Common myeloid progenitor, CD34-positive (primary cell): ENCODE data around the gene PCYT1A.
"Not testable (repeated sequence)": the region's sequence is repeated elsewhere in the genome, so short reads cannot be mapped to it uniquely, and the experiment has no call there.

Source experiments
- CTCF ChIA-PET: fragments of 350-600 bp; sonication (Branson Sonifier 250); formaldehyde crosslinking; loops from one replicate; lab custom pipeline; 2021; ENCODE audit warnings: antibody characterized with exemption; lab: Charles Lee
- POLR2A ChIA-PET: fragments of 350-600 bp; sonication (Branson Sonifier 250); formaldehyde crosslinking; loops from one replicate; lab custom pipeline; 2021; ENCODE audit warnings: antibody characterized with exemption; lab: Charles Lee
- DNase-seq, 3 donors: peaks; one replicate each; pipeline versions ENCODE4 v3.0.0 to v3.0.0-alpha.2; 2013
- H3K27ac ChIP-seq, 2 experiments: 1 replicate in 1 of 2; 2 replicates in 1 of 2; pipeline ENCODE4 v1.7.0; 2013; ENCODE audit warnings: inconsistent platforms in 2 of 2, low read length in 2 of 2, mild to moderate bottlenecking in 2 of 2, low read depth in 1 of 2, moderate library complexity in 1 of 2; ENCODE audit not compliant: severe bottlenecking in 2 of 2, insufficient read depth in 1 of 2, poor library complexity in 1 of 2
- H3K27me3 ChIP-seq, 5 experiments: replicated peaks in 2 of 5; 1 replicate in 3 of 5; 2 replicates in 2 of 5; pipeline versions ENCODE4 v1.6.1 to v1.7.0; 2013; ENCODE audit warnings: low read length in 4 of 5, mild to moderate bottlenecking in 2 of 5, moderate library complexity in 2 of 5, inconsistent platforms in 1 of 5; ENCODE audit not compliant: insufficient read depth in 5 of 5, control insufficient read depth in 4 of 5
- H3K36me3 ChIP-seq, 4 experiments: 1 replicate in 2 of 4; 2 replicates in 2 of 4; pipeline versions ENCODE4 v1.6.1 to v1.7.0; 2013; ENCODE audit warnings: low read length in 3 of 4, control low read depth in 1 of 4, mild to moderate bottlenecking in 1 of 4; ENCODE audit not compliant: control insufficient read depth in 4 of 4, insufficient read depth in 4 of 4
- H3K4me1 ChIP-seq, 4 experiments: 1 replicate in 3 of 4; 2 replicates in 1 of 4; pipeline versions ENCODE4 v1.6.1 to v1.7.1; 2013; ENCODE audit warnings: low read length in 3 of 4, mild to moderate bottlenecking in 3 of 4, control low read depth in 1 of 4, inconsistent platforms in 1 of 4, moderate library complexity in 1 of 4; ENCODE audit not compliant: control insufficient read depth in 4 of 4, insufficient read depth in 4 of 4; ENCODE audit errors: control extremely low read depth in 1 of 4
- H3K4me3 ChIP-seq, 7 experiments: 1 replicate in 4 of 7; 2 replicates in 3 of 7; pipeline versions ENCODE4 v1.5.1 to v1.7.0; 2013; ENCODE audit warnings: mild to moderate bottlenecking in 7 of 7, low read length in 6 of 7, moderate library complexity in 6 of 7, inconsistent platforms in 2 of 7, low read depth in 2 of 7, control low read depth in 1 of 7; ENCODE audit not compliant: insufficient read depth in 4 of 7, control insufficient read depth in 1 of 7; ENCODE audit errors: extremely low read depth in 1 of 7
- H3K9me3 ChIP-seq, 5 experiments: 1 replicate in 4 of 5; 2 replicates in 1 of 5; pipeline versions ENCODE4 v1.6.1 to v1.7.1; 2013; ENCODE audit warnings: low read length in 4 of 5, mild to moderate bottlenecking in 2 of 5, inconsistent platforms in 1 of 5, low read depth in 1 of 5, moderate library complexity in 1 of 5; ENCODE audit not compliant: control insufficient read depth in 4 of 5, insufficient read depth in 2 of 5; ENCODE audit errors: control extremely low read depth in 1 of 5
- WGBS: methylation state at CpG from one replicate; pipeline ENCODE4 v1.1.5; 2013; ENCODE audit not compliant: insufficient coverage; 5-methylcytosine and 5-hydroxymethylcytosine counted together

Gene PCYT1A

GRCh38 chr3:196210673-196211556, 76.6 kb downstream of the PCYT1A start, which contains the start of gene ZDHHC19:
ZDHHC19 (minus strand) TSS chr3:196211400; CDS start chr3:196211315, 85 bp downstream.
- peaks cover 0 to 5% (median 0%) of the 10 kb centered on the region in 5 experiments for H3K27me3 ChIP-seq
- H3K9me3 ChIP-seq, result no peaks in the 10 kb centered on the region
- H3K4me3 ChIP-seq, result no peak within 1 kb of the TSS
- 82% methylated on average over 22 of the region's 23 CpGs for WGBS
- no peak for DNase-seq
- H3K36me3 ChIP-seq, result no peaks in the 10 kb centered on the region
- H3K4me1 ChIP-seq, result peaks cover 0 to 12% (median 8%) of the 10 kb centered on the region in 4 experiments
- ChIA-PET CTCF (interaction anchor here (1.1 kb wide), 1 partner anchor 15 kb away, joined by 3 read pairs; no protein-coding TSS in a partner anchor), POLR2A (no interaction called here)
- no peak within 1 kb of the TSS for H3K27ac ChIP-seq

GRCh38 chr3:196209944-196210672, 77.4 kb downstream of the PCYT1A start:
- H3K4me3 ChIP-seq, H3K9me3 ChIP-seq, DNase-seq, CTCF ChIA-PET, H3K27me3 ChIP-seq, H3K36me3 ChIP-seq, H3K27ac ChIP-seq, POLR2A ChIA-PET: not testable (repeated sequence)
- peaks cover 0 to 12% (median 8%) of the 10 kb centered on the region in 4 experiments for H3K4me1 ChIP-seq
- 88% methylated on average over 8 of the region's 11 CpGs for WGBS

- DNase-seq, result no peak
- Histone ChIP-seq H3K27me3 (peaks cover 0 to 5% (median 0%) of the 10 kb centered on the region in 5 experiments), H3K27ac (no peak overlapping the region), H3K4me3 (no peak overlapping the region), H3K36me3 (no peaks in the 10 kb centered on the region), H3K4me1 (peaks cover 0 to 12% (median 8%) of the 10 kb centered on the region in 4 experiments), H3K9me3 (no peaks in the 10 kb centered on the region)
- CTCF ChIA-PET, result no interaction called here
- 98% methylated on average over 18 of the region's 24 CpGs for WGBS
- POLR2A ChIA-PET, result no interaction called here
Measured at GRCh38 chr3:196208942-196209695, 78.4 kb downstream of the PCYT1A start.

- H3K4me3 ChIP-seq, result peak overlapping the region in 6 of 7 experiments; percentile 46 to 79 (median 61)
- WGBS, result 38% methylated on average over 28 of the region's 49 CpGs
- no peaks in the 10 kb centered on the region for H3K36me3 ChIP-seq
- no peak overlapping the region for H3K27ac ChIP-seq
- POLR2A ChIA-PET, result interaction anchor here (0.6 kb wide), 1 partner anchor 73 kb away, joined by 3 read pairs; no protein-coding TSS in a partner anchor
- H3K9me3 ChIP-seq, result no peaks in the 10 kb centered on the region
- CTCF ChIA-PET, result interaction anchor here (1.3 to 1.4 kb wide), 2 partner anchors 11 to 134 kb away, joined by 5 read pairs; no protein-coding TSS in a partner anchor
- peaks cover 0 to 14% (median 12%) of the 10 kb centered on the region in 4 experiments for H3K4me1 ChIP-seq
- peak; percentile 48 to 73 (median 72) for DNase-seq
- H3K27me3 ChIP-seq, result peaks cover 0 to 5% (median 0%) of the 10 kb centered on the region in 5 experiments
Measured at GRCh38 chr3:196207833-196208607, 79.5 kb downstream of the PCYT1A start.

- Histone ChIP-seq H3K9me3 (no peaks in the 10 kb centered on the region), H3K27me3 (peaks cover 0 to 5% (median 0%) of the 10 kb centered on the region in 5 experiments), H3K4me1 (peaks cover 0 to 18% (median 14%) of the 10 kb centered on the region in 4 experiments), H3K27ac (no peak overlapping the region), H3K4me3 (peak overlapping the region in 6 of 7 experiments; percentile 32 to 79 (median 62)), H3K36me3 (no peaks in the 10 kb centered on the region)
- ChIA-PET CTCF (interaction anchor here (0.5 to 1.6 kb wide), 6 partner anchors 9 to 136 kb away, joined by 3 to 5 read pairs (median 3); no protein-coding TSS in a partner anchor), POLR2A (interaction anchor here (0.6 kb wide), 1 partner anchor 73 kb away, joined by 3 read pairs; no protein-coding TSS in a partner anchor)
- WGBS, result 22% methylated on average over 28 of the region's 70 CpGs
- peak in 1 of 3 donors; percentile 41 for DNase-seq
Measured at GRCh38 chr3:196207159-196207832, 80.2 kb downstream of the PCYT1A start.
